Measurements from ENCODE around the gene ANKK1. TPM values are rescaled to one million over a fixed set of nuclear protein-coding genes. Genes with fewer than 3 reads are reported as not detected.

The ANKK1 gene
- total RNA-seq, 1 experiment from 2014 or later: 0.90 TPM

GRCh38 chr11:113435190-113435968 lies 47.8 kb downstream of the ANKK1 start:
- CTCF ChIA-PET: no interaction called here
- no peak for TF ChIP-seq CTCF (IDR thresholded peaks at IDR 0.05; ENCODE audit: unreplicated experiment)
- no TSS peak for BruUV-seq (replicated peaks)
- intact Hi-C loops (cut with micrococcal nuclease; ENCODE audit: unreplicated experiment): no loop called here
- peaks cover 30% of the 10 kb centered on the region for H3K27me3 Mint-ChIP-seq (ENCODE audit: unreplicated experiment)
- no peaks in the 10 kb centered on the region for H3K36me3 Mint-ChIP-seq (ENCODE audit: insufficient read depth, unreplicated experiment)
- H3K9me3 Mint-ChIP-seq (ENCODE audit: low read depth, unreplicated experiment): no peaks in the 10 kb centered on the region
- H3K4me3 Mint-ChIP-seq (ENCODE audit: low read depth, unreplicated experiment): no peak overlapping the region
- H3K4me1 Mint-ChIP-seq (ENCODE audit: low read depth, unreplicated experiment): no peaks in the 10 kb centered on the region
- DNase-seq: no peak
- H3K27ac Mint-ChIP-seq (ENCODE audit: unreplicated experiment): no peak overlapping the region

GRCh38 chr11:113436672-113437252 lies 49.2 kb downstream of the ANKK1 start:
- H3K9me3 Mint-ChIP-seq (ENCODE audit: low read depth, unreplicated experiment): no peaks in the 10 kb centered on the region
- BruUV-seq (replicated peaks): no TSS peak
- TF ChIP-seq CTCF (IDR thresholded peaks at IDR 0.05; ENCODE audit: unreplicated experiment): no peak
- no peak overlapping the region for H3K4me3 Mint-ChIP-seq (ENCODE audit: low read depth, unreplicated experiment)
- H3K4me1 Mint-ChIP-seq (ENCODE audit: low read depth, unreplicated experiment): no peaks in the 10 kb centered on the region
- intact Hi-C loops (cut with micrococcal nuclease; ENCODE audit: unreplicated experiment): no loop called here
- DNase-seq: no peak
- H3K36me3 Mint-ChIP-seq (ENCODE audit: insufficient read depth, unreplicated experiment): no peaks in the 10 kb centered on the region
- CTCF ChIA-PET: no interaction called here
- no peak overlapping the region for H3K27ac Mint-ChIP-seq (ENCODE audit: unreplicated experiment)
- H3K27me3 Mint-ChIP-seq (ENCODE audit: unreplicated experiment): peaks cover 29% of the 10 kb centered on the region

GRCh38 chr11:113440816-113441215 lies 53.2 kb downstream of the ANKK1 start:
- intact Hi-C loops (cut with micrococcal nuclease; ENCODE audit: unreplicated experiment): no loop called here
- Mint-ChIP-seq H3K27me3 (ENCODE audit: unreplicated experiment) (peaks cover 37% of the 10 kb centered on the region), H3K9me3 (ENCODE audit: low read depth, unreplicated experiment) (no peaks in the 10 kb centered on the region), H3K4me1 (ENCODE audit: low read depth, unreplicated experiment) (no peaks in the 10 kb centered on the region), H3K27ac (ENCODE audit: unreplicated experiment) (no peak overlapping the region), H3K4me3 (ENCODE audit: low read depth, unreplicated experiment) (no peak overlapping the region), H3K36me3 (ENCODE audit: insufficient read depth, unreplicated experiment) (no peaks in the 10 kb centered on the region)
- TF ChIP-seq CTCF (IDR thresholded peaks at IDR 0.05; ENCODE audit: unreplicated experiment): no peak
- BruUV-seq (replicated peaks): no TSS peak
- CTCF ChIA-PET: no interaction called here
- DNase-seq: no peak

GRCh38 chr11:113444502-113445123 lies 57.0 kb downstream of the ANKK1 start:
- Mint-ChIP-seq H3K27ac (ENCODE audit: unreplicated experiment) (no peak overlapping the region), H3K36me3 (ENCODE audit: insufficient read depth, unreplicated experiment) (no peaks in the 10 kb centered on the region), H3K4me3 (ENCODE audit: low read depth, unreplicated experiment) (no peak overlapping the region), H3K9me3 (ENCODE audit: low read depth, unreplicated experiment) (no peaks in the 10 kb centered on the region), H3K27me3 (ENCODE audit: unreplicated experiment) (peaks cover 71% of the 10 kb centered on the region), H3K4me1 (ENCODE audit: low read depth, unreplicated experiment) (no peaks in the 10 kb centered on the region)
- CTCF ChIA-PET: no interaction called here
- DNase-seq: no peak
- intact Hi-C loops (cut with micrococcal nuclease; ENCODE audit: unreplicated experiment): no loop called here
- no peak for TF ChIP-seq CTCF (IDR thresholded peaks at IDR 0.05; ENCODE audit: unreplicated experiment)
- BruUV-seq (replicated peaks): no TSS peak
